AG09319 (cell line): Measurements from ENCODE around the gene ZNF662.

Experiments used
- DNase-seq: peaks from one replicate; pipeline ENCODE4 v3.0.0-alpha.2; 2010; ENCODE audit warnings: low read depth; ENCODE audit errors: extremely low read depth
- TF ChIP-seq, protein P1 (sequence below): IDR thresholded peaks from 2 replicates; pipeline ENCODE4 v1.5.1; 2011; ENCODE audit warnings: low read depth, mild to moderate bottlenecking, inconsistent platforms, low read length, moderate library complexity

ZNF662 gene

GRCh38 chr3:42891042-42891441, 14.9 kb upstream of the ZNF662 start:
- TF ChIP-seq, protein P1, sequence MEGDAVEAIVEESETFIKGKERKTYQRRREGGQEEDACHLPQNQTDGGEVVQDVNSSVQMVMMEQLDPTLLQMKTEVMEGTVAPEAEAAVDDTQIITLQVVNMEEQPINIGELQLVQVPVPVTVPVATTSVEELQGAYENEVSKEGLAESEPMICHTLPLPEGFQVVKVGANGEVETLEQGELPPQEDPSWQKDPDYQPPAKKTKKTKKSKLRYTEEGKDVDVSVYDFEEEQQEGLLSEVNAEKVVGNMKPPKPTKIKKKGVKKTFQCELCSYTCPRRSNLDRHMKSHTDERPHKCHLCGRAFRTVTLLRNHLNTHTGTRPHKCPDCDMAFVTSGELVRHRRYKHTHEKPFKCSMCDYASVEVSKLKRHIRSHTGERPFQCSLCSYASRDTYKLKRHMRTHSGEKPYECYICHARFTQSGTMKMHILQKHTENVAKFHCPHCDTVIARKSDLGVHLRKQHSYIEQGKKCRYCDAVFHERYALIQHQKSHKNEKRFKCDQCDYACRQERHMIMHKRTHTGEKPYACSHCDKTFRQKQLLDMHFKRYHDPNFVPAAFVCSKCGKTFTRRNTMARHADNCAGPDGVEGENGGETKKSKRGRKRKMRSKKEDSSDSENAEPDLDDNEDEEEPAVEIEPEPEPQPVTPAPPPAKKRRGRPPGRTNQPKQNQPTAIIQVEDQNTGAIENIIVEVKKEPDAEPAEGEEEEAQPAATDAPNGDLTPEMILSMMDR, result no peak
- DNase-seq, result no peak

GRCh38 chr3:42892169-42892568, 13.8 kb upstream of the ZNF662 start:
- TF ChIP-seq, protein P1, result no peak
- DNase-seq, result no peak

DNA sequence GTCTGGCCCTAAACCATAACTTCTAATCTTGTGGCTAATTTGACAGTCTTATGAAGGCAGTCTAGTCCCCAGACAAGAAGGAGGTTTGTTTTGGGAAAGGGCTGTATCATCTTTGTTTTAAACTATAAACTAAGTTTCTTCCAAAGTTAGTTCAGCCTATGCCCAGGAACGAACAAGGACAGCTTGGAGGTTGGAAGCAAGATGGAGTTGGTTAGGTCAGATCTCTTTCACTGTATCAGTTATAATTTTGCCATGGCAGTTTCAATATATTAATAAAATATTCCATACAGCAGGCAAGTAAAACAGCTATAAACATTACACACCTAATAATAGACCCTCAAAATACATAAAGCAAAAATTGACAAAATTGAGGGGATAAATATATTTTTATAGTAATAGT, 13.1 kb upstream of the ZNF662 start:
- TF ChIP-seq, protein P1, result no peak
- no peak for DNase-seq

GRCh38 chr3:42894698-42895579, 11.0 kb upstream of the ZNF662 start:
- TF ChIP-seq, protein P1, result no peak
- no peak for DNase-seq

GRCh38 chr3:42895580-42895868, 10.4 kb upstream of the ZNF662 start:
- TF ChIP-seq, protein P1, result no peak
- no peak for DNase-seq

DNA sequence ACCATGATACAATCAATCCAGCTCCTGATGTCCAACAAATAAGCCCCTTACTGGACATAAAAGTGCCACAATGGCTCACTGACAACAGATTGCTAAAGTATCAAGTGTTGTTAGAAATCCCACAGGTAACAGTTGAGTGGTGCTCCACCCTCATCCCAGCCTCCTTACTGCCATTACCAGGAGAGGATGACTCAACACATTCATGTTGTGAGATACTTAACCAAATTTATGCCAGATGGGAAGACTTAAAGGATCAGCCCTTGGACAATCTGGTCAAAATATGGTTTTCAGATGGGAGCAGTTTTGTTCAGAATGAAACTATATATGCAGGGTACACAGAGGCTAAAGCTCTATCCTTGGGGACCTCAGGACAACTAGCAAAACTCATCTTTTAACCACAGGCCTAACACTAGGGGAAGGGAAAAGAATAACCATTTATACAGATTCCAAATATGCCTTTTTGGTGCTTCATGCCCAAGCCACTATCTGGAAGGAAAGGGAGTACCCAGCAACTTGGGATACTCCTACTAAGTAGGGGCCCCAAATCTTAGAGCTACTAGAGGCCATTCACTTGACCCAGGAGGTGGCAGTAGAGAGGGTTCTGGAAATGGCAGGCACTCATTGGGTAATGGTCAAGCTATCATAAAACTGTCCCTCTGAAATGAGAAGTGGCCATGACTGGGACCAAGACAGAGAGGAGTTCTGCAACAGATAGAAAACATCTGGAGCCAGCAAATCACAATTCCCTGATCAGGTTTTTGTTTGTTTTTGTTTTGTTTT, 6.9 kb upstream of the ZNF662 start:
- TF ChIP-seq, protein P1, result no peak
- DNase-seq, result no peak
